Measurements from ENCODE around the gene CENPN.

The CENPN gene

DNA sequence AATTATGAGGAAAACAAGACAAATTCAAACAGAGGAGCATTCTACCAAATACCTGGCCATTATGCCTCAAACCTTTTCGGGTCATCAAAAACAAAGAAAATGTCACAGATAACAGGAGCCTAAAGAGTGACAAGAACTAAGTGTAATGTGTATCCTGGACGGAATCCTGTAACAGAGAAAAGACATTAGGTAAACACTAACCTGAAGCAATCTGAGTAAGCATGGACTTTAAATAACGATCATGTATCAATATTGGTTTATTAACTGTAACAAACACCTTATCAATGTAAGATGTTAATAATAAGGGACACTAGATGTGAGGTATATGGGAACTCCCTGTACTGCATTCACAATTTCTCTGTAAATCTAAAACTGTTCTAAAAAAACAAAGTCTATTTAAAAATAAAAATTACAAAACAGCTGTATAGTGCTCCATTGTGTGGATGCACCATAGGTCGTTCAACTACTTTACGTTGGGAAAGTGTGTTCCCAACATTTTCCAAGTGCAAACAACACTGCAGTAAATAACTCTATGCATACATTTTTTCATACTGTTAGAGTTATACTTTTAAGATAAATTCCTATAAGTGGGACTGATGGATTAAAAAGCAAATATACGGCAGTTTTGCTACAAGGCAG lies 15.1 kb upstream of the CENPN start:
- DNase-seq (ENCODE audit: low spot score) = no peak

DNA sequence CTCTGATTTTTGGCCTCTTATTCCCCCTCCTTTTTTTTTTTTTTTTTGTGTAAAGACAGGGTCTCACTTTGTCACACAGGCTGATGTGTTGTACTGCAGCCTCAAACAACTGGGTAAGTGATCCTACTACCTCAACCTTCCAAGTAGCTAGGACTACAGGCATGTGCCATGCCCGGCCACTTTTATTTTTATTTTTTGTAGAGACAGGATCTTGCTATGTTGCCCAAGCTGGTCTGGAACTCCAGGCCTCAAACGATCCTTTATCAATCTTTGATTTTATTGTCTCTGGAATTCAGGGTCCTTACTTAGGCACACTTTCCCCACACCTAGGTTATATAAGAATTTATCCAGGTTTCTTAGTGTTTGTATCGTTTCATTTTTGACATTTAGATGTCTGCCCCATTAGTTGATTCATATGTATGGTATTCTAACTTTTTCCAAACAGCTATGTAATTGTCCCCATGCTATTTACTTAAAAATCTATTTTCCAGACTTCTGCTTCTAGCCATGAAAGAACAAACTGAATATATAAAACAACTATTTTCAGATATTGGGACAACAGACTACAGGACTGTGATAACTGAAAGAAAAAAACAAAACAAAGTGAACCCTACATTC lies 14.2 kb upstream of the CENPN start:
- no peak for DNase-seq (ENCODE audit: low spot score)

DNA sequence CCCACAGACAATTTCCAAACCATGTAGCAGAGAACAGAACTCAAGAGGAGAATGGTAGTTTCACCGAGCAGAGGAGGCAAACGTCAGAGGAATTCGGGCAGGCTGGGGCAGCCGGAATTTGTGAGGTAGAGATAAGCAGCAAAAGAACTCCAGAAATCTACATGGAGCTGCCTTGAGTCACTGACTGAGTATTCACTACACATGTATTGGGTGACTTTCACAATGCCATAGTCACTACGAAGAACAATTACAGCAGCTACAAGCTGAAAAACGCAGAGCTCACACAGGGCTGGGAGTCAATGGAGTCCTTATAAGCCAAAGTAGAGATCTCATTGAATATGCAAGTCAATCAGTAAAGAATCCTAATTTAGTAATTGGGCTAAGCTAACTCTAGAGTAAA lies 13.7 kb upstream of the CENPN start:
- DNase-seq (ENCODE audit: low spot score) = no peak

DNA sequence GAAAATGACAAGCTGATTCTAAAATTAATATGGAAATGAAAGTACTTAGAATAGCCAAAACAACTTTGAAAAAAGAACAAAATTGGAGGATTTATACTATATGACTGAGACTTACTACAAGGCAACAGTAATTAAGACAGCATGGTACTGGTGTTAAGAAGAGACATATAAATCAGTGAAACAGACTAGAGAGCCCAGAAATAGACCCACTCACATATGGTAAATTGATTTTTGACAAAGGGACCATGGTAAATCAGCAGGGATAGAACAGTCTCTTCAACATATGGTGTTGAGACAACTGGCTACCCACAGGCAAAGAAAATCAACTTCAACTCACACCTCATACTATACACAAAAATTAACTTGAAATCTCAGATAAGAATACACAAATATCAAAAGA lies 13.2 kb upstream of the CENPN start:
- DNase-seq (ENCODE audit: low spot score) = no peak

DNA sequence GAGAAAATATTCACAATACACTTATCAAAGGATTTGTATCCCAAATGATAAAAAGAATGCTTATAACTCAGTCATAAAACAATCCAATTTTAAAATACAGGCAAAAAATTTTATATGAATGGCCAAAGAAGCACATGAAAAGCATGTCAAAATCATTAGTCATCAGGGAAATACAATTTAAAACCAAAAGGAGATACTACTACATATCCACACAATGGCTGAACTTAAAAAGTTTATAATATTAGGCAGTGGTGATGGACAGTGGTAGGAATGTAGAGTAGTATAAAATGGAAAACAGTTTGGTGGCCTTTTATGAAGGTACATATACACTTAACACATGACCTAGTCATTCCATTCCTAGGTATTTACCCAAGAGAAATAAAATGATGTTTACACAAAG lies 12.6 kb upstream of the CENPN start:
- no peak for DNase-seq (ENCODE audit: low spot score)

DNA sequence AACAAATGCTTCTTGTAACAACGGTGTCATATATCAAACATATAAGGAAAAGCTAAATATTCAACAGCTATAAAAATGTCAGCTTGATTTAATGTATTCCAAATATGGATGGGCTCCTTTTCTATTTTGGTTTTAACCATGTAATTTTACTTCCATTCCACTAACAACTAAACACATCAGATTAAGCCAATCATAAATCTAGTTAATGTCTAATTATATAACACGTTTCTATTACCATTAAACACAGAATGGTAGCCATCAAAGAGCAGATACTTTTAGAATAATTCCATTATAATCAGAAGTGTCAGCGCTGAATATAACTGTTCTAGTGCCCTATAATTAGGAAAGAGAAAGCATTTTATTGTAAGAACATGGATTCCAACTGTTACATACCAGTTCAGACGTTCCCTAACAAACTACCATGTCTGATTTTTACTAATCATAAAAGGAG lies 10.3 kb upstream of the CENPN start:
- no peak for DNase-seq (ENCODE audit: low spot score)

- no peak for DNase-seq (ENCODE audit: low spot score)
Measured at GRCh38 chr16:80997139-80997798, 9.7 kb upstream of the CENPN start.

DNA sequence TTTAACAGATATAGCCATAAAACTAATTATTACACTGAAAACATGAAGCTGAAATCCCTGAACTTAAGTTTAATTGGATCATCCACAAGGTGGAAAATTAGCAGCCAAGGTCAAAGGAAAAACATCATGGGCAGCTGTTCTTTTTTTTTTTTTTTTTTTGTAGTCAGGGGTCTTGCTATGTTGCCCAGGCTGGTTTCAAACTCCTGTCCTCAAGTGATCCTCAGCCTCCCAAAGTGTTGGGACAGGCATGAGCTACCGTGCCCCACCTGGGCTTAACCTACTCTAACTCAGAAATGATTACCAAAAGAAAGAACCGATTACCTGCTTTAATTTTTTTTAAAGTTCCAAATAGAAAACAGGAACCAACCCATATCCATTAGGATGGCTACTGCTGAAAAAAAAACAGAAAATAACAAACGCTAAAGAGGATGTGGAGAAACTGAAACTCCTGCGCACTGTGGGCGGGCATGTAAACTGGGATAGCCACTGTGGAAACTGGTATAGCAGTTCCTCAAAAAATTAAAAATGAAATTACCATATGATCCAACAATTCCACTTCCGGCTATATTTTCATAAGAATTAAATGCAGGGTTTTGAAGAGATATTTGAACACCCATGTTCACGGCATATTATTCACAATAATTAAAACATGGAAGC lies 8.9 kb upstream of the CENPN start:
- DNase-seq (ENCODE audit: low spot score) = no peak

- no peak for DNase-seq (ENCODE audit: low spot score)
Measured at GRCh38 chr16:81000873-81001272, 6.1 kb upstream of the CENPN start.

DNA sequence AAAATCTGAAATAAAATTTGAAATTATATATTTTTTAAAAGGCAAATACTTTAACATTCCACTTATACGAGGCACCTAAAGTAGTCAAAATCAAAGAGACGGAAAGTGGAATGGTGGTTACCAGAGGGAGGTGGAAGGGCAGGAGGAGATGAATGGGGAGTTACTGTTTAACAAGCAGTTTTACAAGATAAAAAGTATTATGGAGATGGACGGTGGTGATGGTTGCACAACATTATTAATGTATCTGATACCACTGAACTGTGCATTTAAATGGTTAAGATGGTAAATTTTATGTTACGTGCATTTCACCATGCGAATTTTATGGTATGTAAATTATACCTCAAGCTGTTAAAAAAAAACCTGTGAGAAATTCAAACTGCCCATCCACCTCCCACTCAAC lies 5.7 kb upstream of the CENPN start:
- no peak for DNase-seq (ENCODE audit: low spot score)

GRCh38 chr16:81003064-81003463 lies 4.0 kb upstream of the CENPN start:
- DNase-seq (ENCODE audit: low spot score) = no peak

DNA sequence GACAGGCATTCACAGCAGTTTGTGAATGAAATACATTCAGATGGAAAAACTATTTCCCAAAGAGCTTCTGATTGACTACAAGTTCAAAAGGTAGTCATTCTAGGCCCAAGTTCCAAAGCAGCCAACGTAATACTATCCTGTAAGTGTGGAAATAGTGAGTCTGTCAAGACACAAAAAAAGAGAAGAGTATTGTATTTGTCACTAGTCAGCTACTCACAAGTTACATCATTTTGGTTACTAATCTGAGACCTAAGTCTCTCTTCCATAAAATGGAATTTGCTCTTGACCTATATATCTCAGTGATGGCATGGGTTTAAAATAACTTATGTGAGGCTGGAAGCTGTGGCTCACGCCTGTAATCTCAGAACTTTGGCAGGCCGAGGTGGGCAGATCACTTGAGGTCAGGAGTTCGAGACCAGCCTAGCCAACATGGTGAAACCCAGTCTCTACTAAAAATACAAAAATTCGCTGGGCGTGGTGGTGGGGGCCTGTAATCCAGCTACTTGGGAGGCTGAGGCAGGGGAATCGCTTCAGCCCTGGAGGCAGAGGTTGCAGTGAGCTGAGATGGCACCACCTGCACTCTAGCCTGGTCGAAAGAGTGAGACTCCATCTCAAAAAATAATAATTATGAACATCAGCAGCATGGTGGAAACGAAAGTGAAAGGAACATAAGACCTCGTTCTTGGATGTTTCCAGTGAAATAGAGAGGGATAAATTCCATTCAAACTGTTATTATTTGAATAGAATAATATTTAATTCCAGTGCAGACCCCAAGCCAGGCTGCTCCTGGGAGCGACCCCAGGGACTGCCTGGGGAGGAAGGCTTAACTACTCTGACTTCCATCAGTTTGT lies 3.2 kb upstream of the CENPN start:
- no peak for DNase-seq (ENCODE audit: low spot score)

- no peak for DNase-seq (ENCODE audit: low spot score)
Measured at GRCh38 chr16:81004646-81005353, 2.2 kb upstream of the CENPN start.

DNA sequence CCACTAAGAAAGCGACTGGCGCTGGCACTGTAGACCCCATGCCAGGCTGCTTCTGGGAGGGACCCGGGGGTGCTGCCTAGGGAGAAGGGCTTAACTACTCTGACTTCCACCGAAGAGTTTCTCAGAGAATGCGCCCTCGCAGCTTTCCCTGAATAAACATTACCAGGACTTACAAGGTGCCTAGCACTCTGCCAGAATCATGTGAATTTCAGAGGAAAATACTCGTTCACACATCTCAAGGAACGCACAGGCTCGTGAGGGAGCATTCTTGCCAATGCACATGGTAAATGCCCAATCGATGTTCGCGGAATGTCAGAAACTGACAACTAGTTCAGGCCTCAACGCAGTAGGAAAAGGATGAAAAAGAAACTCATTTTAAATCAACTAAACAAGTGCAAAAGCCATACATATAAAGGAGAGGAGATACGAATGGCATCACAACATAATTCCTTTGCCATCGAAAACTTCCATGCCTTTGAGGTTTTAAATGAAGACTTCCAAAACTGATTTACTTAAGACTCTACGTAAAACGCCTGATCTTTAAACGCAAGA lies 1.3 kb upstream of the CENPN start:
- no peak for DNase-seq (ENCODE audit: low spot score)

DNA sequence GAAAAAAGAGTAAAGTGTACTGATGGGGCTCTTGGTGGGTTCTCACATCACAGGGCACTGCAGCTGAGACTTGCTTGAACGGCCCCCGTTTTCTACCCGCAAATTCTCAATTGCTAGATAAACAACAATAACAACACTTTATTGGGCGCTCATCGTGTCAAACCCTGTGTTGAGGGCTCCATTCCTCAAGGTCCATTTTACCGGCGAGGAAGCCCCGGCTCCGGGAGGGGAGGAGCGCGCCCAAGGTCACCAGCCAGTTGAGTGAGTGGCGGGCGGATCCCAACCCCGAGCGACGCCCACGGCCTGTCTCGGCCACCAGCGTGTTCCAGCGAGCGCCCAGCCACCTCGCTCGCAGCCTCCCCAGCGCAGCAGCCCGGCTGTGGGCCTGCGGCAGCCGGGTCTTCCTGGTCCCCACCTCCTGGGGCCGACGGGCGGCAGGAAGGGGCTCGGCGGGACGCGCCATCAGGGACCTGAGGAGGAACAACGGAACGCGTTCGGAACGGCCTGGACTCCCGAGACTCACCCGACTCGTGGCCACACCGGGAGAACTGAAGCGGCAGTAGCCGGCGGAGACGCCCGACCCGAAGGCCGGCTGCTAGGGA lies 702 bp upstream of the CENPN start:
- DNase-seq (ENCODE audit: low spot score) = no peak

DNA sequence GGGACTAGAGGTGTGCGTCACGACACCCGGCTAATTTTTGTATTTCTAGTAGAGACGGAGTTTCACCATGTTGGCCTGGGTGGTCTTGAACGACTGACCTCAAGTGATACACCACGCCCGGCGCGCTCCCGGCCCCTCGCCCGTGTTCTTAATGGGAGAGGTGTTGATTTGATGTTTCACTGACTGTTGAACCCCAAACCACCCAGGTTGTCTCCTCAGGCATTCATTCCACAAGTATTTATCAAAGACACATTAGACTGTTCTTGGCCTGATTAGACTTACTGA lies 1.4 kb downstream of the CENPN start:
- no peak for DNase-seq (ENCODE audit: low spot score)

DNA sequence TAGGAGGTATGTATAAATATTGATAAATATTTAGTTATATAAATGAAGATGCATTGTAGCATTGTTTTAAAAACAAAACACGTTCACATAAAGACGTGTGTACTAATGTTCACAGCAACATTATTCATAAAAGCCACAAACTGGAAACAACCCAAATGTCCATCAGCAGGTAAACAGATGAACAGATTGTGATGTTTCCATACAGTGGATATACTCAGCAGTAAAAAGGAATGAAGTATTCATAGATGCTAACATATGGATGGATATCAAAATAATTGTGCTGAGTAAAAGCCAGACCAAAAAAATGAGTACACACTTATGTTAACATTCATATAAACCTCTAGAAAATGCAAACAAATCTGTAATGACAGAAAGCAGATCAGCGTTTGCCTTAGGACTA lies 6.0 kb downstream of the CENPN start:
- DNase-seq (ENCODE audit: low spot score) = no peak

DNA sequence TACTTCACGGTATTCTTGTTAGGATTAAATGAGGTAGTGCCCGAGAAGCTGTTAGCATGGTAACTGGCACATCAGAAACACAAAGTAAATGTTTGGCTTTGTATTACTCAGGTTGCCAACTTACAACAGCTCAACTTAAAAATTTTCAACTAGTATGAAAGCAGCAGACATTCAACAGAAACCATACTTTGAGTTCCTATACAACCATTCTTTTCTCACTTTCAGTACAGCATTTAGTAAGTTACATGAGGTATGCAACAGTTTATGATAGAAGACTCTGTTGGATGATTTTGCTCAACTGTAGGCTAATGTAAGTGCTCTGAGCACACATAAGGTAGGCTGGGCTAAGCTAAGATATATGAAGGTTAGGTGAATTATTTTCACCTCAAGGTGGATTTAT lies 7.7 kb downstream of the CENPN start:
- DNase-seq (ENCODE audit: low spot score) = no peak

DNA sequence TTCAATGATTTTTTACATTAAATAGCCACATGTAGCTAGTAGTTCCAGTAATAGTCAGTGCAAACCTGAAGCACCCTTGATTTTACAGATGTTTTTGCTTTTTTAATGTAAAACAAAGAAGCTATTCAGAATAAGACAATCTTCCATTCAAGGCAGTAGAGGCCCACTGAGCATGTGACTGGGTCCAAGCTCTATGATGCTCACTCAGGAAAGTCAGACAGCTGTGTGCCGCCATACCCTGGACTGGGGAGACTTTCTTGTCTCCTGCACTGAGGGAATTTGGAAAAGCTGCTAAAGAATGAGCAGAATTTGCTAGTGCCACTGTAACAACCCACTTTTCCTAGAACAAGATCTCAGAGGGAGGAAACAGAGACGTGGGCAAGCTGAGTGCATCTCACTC lies 11.5 kb downstream of the CENPN start:
- DNase-seq (ENCODE audit: low spot score) = no peak

GRCh38 chr16:81026429-81026828 lies 19.4 kb downstream of the CENPN start:
- DNase-seq (ENCODE audit: low spot score) = no peak

Measured in ecto neural progenitor cell (in vitro differentiated cells).